SU-DHL-6 (cell line): ENCODE measurements around the gene PCMT1.

Source experiments
- CTCF ChIP-seq: fragments of 200-600 bp; sonication (generic); IDR thresholded peaks from one replicate; pipeline ENCODE4 v1.5.1; 2017; ENCODE audit warnings: antibody characterized with exemption, mild to moderate bottlenecking, low read length, moderate library complexity; ENCODE audit not compliant: insufficient read depth, poor library complexity, severe bottlenecking
- EZH2phosphoT487 ChIP-seq: fragments of 200-600 bp; sonication (generic), shearing (Covaris generic); conservative IDR thresholded peaks from 2 replicates; pipeline ENCODE4 v1.6.1; 2018; ENCODE audit warnings: mild to moderate bottlenecking, antibody characterized with exemption, low read length, moderate library complexity, mixed read lengths

- TF ChIP-seq CTCF = no peak
- TF ChIP-seq EZH2phosphoT487 = no peak
These were observed 34.0 kb downstream of the PCMT1 start for GRCh38 chr6:149783551-149783950.
